ENCODE results near the gene NRAS. TPM values are rescaled to one million over a fixed set of nuclear protein-coding genes. Genes with fewer than 3 reads are reported as not detected.

Gene NRAS
- total and polyA plus RNA-seq, 5 donors from 2014 or later: 25.4 to 35.8 (median 29.7) TPM

GRCh38 chr1:114723457-114723856 lies 6.9 kb upstream of the NRAS start:
- no peak overlapping the region for H3K27ac ChIP-seq (ENCODE audit: insufficient read depth, low read length, poor library complexity, severe bottlenecking)
- Mint-ChIP-seq H3K27ac (no peak overlapping the region), H3K4me3 (no peak overlapping the region), H3K36me3 (peaks cover 67% of the 10 kb centered on the region), H3K27me3 (no peaks in the 10 kb centered on the region), H3K4me1 (peaks cover 0 to 22% (median 3%) of the 10 kb centered on the region in 4 donors), H3K9me3 (no peaks in the 10 kb centered on the region)
- DNase-seq (no peak), ATAC-seq (ENCODE audit: low read depth in 2 of 2) (no peak)
- H3K4me1 ChIP-seq (ENCODE audit: control insufficient read depth, insufficient read depth, low read length, poor library complexity, severe bottlenecking): no peaks in the 10 kb centered on the region
- peaks cover 99% of the 10 kb centered on the region for H3K36me3 ChIP-seq (ENCODE audit: control insufficient read depth, insufficient read depth, low read length)
- H3K4me3 ChIP-seq (ENCODE audit: low read depth, low read length): no peak overlapping the region
- H3K9me3 ChIP-seq (ENCODE audit: control insufficient read depth in 2 of 2, low read length in 2 of 2): no peaks in the 10 kb centered on the region
- no peaks in the 10 kb centered on the region for H3K27me3 ChIP-seq (ENCODE audit: control insufficient read depth, insufficient read depth, low read length)

- Histone ChIP-seq H3K27me3 (ENCODE audit: control insufficient read depth, insufficient read depth, low read length) (no peaks in the 10 kb centered on the region), H3K4me3 (ENCODE audit: low read depth, low read length) (no peak overlapping the region), H3K4me1 (ENCODE audit: control insufficient read depth, insufficient read depth, low read length, poor library complexity, severe bottlenecking) (peaks cover 12% of the 10 kb centered on the region), H3K27ac (ENCODE audit: insufficient read depth, low read length, poor library complexity, severe bottlenecking) (no peak overlapping the region), H3K9me3 (ENCODE audit: control insufficient read depth in 2 of 2, low read length in 2 of 2) (no peaks in the 10 kb centered on the region), H3K36me3 (ENCODE audit: control insufficient read depth, insufficient read depth, low read length) (peaks cover 80% of the 10 kb centered on the region)
- ATAC-seq (ENCODE audit: low read depth in 2 of 2): no peak
- Mint-ChIP-seq H3K36me3 (peaks cover 54% of the 10 kb centered on the region), H3K4me1 (peaks cover 14 to 34% (median 17%) of the 10 kb centered on the region in 4 donors), H3K9me3 (no peaks in the 10 kb centered on the region), H3K27me3 (no peaks in the 10 kb centered on the region), H3K4me3 (peak overlapping the region in 1 of 4 donors; percentile 34), H3K27ac (peak overlapping the region in 1 of 3 donors; percentile 61)
- DNase-seq: no peak
Measured at GRCh38 chr1:114720492-114720891, 3.9 kb upstream of the NRAS start.

DNA sequence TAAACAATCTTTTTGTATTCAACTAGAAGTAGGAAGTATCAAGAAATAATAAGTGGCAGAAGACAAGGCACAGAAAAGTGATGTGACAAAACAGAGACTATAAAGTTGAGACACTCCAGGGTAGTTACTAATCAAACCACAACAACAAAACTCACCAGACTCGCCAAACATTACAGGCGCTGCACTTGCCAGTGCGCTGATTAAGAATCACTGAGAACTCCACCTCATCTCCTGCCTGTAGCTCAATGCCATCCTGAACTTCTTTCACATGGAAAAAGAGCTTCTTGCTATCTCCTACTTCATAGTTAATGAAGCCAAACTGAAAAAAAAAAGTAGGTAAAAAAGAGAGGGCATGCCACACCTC lies 2.8 kb upstream of the NRAS start:
- peaks cover 16% of the 10 kb centered on the region for H3K4me1 ChIP-seq (ENCODE audit: control insufficient read depth, insufficient read depth, low read length, poor library complexity, severe bottlenecking)
- Mint-ChIP-seq H3K27me3 (no peaks in the 10 kb centered on the region), H3K36me3 (peaks cover 50% of the 10 kb centered on the region), H3K4me1 (peaks cover 15 to 32% (median 20%) of the 10 kb centered on the region in 4 donors), H3K9me3 (no peaks in the 10 kb centered on the region), H3K27ac (no peak overlapping the region), H3K4me3 (peak overlapping the region in 2 of 4 donors; percentile 61)
- no peak overlapping the region for H3K27ac ChIP-seq (ENCODE audit: insufficient read depth, low read length, poor library complexity, severe bottlenecking)
- no peaks in the 10 kb centered on the region for H3K27me3 ChIP-seq (ENCODE audit: control insufficient read depth, insufficient read depth, low read length)
- no peaks in the 10 kb centered on the region for H3K9me3 ChIP-seq (ENCODE audit: control insufficient read depth in 2 of 2, low read length in 2 of 2)
- no peak overlapping the region for H3K4me3 ChIP-seq (ENCODE audit: low read depth, low read length)
- DNase-seq (no peak), ATAC-seq (ENCODE audit: low read depth in 2 of 2) (no peak)
- peaks cover 69% of the 10 kb centered on the region for H3K36me3 ChIP-seq (ENCODE audit: control insufficient read depth, insufficient read depth, low read length)

DNA sequence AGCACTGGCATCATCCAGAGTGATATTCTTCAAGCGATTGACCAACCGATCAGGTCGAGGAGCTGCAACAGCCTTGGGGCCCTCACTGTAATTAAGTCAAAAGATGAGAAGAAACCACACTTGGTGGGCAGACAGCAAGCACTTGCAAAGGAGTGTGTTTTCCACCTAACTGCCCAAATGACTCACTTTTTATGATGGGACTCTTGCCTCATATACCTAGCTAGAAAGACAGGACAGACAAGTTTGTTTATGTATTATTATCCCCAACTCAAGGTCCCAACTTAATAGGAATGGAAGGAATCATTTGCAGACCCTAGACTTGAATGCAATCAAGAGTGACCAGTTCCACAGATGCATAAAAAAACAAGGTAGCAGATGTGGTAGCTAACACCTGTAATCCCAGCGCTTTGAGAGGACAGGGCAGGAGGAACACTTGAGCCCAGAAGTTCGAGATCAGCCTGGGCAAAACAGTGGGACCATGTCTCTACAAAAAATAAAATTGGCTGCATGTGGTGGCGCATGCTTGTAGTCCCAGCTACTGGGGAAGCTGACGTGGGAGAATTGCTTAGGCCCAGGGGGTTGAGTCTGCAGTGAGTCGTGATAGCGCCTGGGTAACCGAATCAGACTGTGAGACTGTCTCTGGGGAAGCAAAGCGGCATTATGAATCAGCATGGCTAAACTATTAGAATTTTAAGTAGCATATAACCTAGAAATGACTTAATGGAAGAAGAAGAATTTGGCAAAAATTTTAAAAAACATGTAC lies 2.3 kb upstream of the NRAS start:
- ATAC-seq (ENCODE audit: low read depth in 2 of 2) (no peak), DNase-seq (no peak)
- peak overlapping the region in 2 of 3 donors; percentile 15 to 99 for H3K27ac Mint-ChIP-seq
- H3K9me3 ChIP-seq (ENCODE audit: control insufficient read depth in 2 of 2, low read length in 2 of 2): no peaks in the 10 kb centered on the region
- peak overlapping the region in 2 of 4 donors; percentile 61 for H3K4me3 Mint-ChIP-seq
- peaks cover 16% of the 10 kb centered on the region for H3K4me1 ChIP-seq (ENCODE audit: control insufficient read depth, insufficient read depth, low read length, poor library complexity, severe bottlenecking)
- no peaks in the 10 kb centered on the region for H3K27me3 Mint-ChIP-seq
- no peaks in the 10 kb centered on the region for H3K9me3 Mint-ChIP-seq
- H3K27me3 ChIP-seq (ENCODE audit: control insufficient read depth, insufficient read depth, low read length): no peaks in the 10 kb centered on the region
- H3K36me3 Mint-ChIP-seq: peaks cover 46% of the 10 kb centered on the region
- no peak overlapping the region for H3K27ac ChIP-seq (ENCODE audit: insufficient read depth, low read length, poor library complexity, severe bottlenecking)
- peaks cover 17 to 30% (median 25%) of the 10 kb centered on the region in 4 donors for H3K4me1 Mint-ChIP-seq
- H3K36me3 ChIP-seq (ENCODE audit: control insufficient read depth, insufficient read depth, low read length): peaks cover 66% of the 10 kb centered on the region
- H3K4me3 ChIP-seq (ENCODE audit: low read depth, low read length): no peak overlapping the region

DNA sequence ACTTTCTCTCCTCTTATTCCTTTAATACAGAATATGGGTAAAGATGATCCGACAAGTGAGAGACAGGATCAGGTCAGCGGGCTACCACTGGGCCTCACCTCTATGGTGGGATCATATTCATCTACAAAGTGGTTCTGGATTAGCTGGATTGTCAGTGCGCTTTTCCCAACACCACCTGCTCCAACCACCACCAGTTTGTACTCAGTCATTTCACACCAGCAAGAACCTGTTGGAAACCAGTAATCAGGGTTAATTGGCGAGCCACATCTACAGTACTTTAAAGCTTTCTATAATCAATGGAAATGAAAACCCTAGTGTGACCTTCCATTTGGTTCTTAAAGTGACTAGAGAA lies 643 bp downstream of the NRAS start:
- Histone ChIP-seq H3K36me3 (ENCODE audit: control insufficient read depth, insufficient read depth, low read length) (peaks cover 63% of the 10 kb centered on the region), H3K4me1 (ENCODE audit: control insufficient read depth, insufficient read depth, low read length, poor library complexity, severe bottlenecking) (peaks cover 16% of the 10 kb centered on the region), H3K9me3 (ENCODE audit: control insufficient read depth in 2 of 2, low read length in 2 of 2) (no peaks in the 10 kb centered on the region), H3K4me3 (ENCODE audit: low read depth, low read length) (peak overlapping the region; percentile 95), H3K27ac (ENCODE audit: insufficient read depth, low read length, poor library complexity, severe bottlenecking) (peak overlapping the region; percentile 98), H3K27me3 (ENCODE audit: control insufficient read depth, insufficient read depth, low read length) (no peaks in the 10 kb centered on the region)
- Mint-ChIP-seq H3K27me3 (no peaks in the 10 kb centered on the region), H3K36me3 (peaks cover 30% of the 10 kb centered on the region), H3K4me3 (peak overlapping the region; percentile 91 to 99 (median 95)), H3K9me3 (no peaks in the 10 kb centered on the region), H3K4me1 (peaks cover 26 to 36% (median 27%) of the 10 kb centered on the region in 4 donors), H3K27ac (peak overlapping the region; percentile 90 to 99 (median 99))
- DNase-seq (no peak), ATAC-seq (ENCODE audit: low read depth in 2 of 2) (no peak)

GRCh38 chr1:114712977-114713376 lies 3.6 kb downstream of the NRAS start:
- Histone ChIP-seq H3K27me3 (ENCODE audit: control insufficient read depth, insufficient read depth, low read length) (no peaks in the 10 kb centered on the region), H3K27ac (ENCODE audit: insufficient read depth, low read length, poor library complexity, severe bottlenecking) (no peak overlapping the region), H3K9me3 (ENCODE audit: control insufficient read depth in 2 of 2, low read length in 2 of 2) (no peaks in the 10 kb centered on the region), H3K4me3 (ENCODE audit: low read depth, low read length) (no peak overlapping the region), H3K36me3 (ENCODE audit: control insufficient read depth, insufficient read depth, low read length) (peaks cover 57% of the 10 kb centered on the region), H3K4me1 (ENCODE audit: control insufficient read depth, insufficient read depth, low read length, poor library complexity, severe bottlenecking) (peaks cover 16% of the 10 kb centered on the region)
- H3K9me3 Mint-ChIP-seq: no peaks in the 10 kb centered on the region
- no peak overlapping the region for H3K4me3 Mint-ChIP-seq
- H3K4me1 Mint-ChIP-seq: peaks cover 22 to 36% (median 26%) of the 10 kb centered on the region in 4 donors
- H3K36me3 Mint-ChIP-seq: peaks cover 26% of the 10 kb centered on the region
- DNase-seq (no peak), ATAC-seq (ENCODE audit: low read depth in 2 of 2) (no peak)
- H3K27ac Mint-ChIP-seq: no peak overlapping the region
- no peaks in the 10 kb centered on the region for H3K27me3 Mint-ChIP-seq

DNA sequence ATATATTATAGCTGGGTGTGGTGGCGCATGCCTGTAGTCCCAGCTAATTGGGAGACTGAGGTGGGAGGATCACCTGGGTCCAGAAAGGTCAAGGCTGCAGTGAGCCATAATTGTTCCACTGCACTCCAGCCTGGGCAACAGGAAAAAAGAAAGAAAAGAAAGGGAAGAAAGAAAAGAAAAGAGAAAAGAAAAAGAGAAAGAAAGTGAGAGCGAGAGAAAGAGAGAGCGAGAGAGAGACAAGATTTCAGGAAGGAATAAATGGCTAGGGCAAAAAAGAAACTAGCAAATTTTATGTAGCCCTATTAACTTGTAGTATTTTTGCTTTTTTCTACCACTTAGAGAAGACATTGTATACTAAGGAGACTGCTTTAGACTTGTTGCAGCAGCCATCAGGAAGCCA lies 6.2 kb downstream of the NRAS start:
- Histone ChIP-seq H3K4me1 (ENCODE audit: control insufficient read depth, insufficient read depth, low read length, poor library complexity, severe bottlenecking) (peaks cover 3% of the 10 kb centered on the region), H3K27me3 (ENCODE audit: control insufficient read depth, insufficient read depth, low read length) (no peaks in the 10 kb centered on the region), H3K9me3 (ENCODE audit: control insufficient read depth in 2 of 2, low read length in 2 of 2) (no peaks in the 10 kb centered on the region), H3K27ac (ENCODE audit: insufficient read depth, low read length, poor library complexity, severe bottlenecking) (no peak overlapping the region), H3K4me3 (ENCODE audit: low read depth, low read length) (no peak overlapping the region), H3K36me3 (ENCODE audit: control insufficient read depth, insufficient read depth, low read length) (peaks cover 78% of the 10 kb centered on the region)
- Mint-ChIP-seq H3K36me3 (peaks cover 34% of the 10 kb centered on the region), H3K4me3 (peak overlapping the region in 1 of 4 donors; percentile 62), H3K27ac (peak overlapping the region in 1 of 3 donors; percentile 68), H3K4me1 (peaks cover 13 to 15% (median 14%) of the 10 kb centered on the region in 4 donors), H3K27me3 (no peaks in the 10 kb centered on the region), H3K9me3 (no peaks in the 10 kb centered on the region)
- ATAC-seq (ENCODE audit: low read depth in 2 of 2) (no peak), DNase-seq (no peak)

DNA sequence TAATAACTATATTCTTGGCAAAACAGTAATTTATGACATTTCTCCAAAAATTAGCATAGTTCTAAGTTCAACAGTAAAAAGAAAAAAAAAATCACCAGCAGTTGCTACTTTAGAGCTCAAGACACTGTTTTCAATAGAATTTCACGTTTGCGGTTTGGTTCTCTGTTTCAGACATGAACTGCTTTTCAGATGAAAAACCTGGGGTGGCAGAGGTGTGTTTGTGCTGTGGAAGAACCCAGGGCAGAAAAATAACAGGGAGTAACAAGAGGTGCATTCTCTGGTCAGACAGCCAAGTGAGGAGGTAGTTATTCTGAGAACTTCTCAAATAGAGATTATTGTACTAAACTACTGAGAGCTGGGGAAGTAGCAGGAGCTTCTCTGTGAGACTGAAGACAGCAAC lies 9.0 kb downstream of the NRAS start:
- Mint-ChIP-seq H3K4me3 (no peak overlapping the region), H3K27me3 (no peaks in the 10 kb centered on the region), H3K27ac (no peak overlapping the region), H3K9me3 (no peaks in the 10 kb centered on the region), H3K4me1 (peaks cover 0 to 8% (median 4%) of the 10 kb centered on the region in 4 donors), H3K36me3 (peaks cover 34% of the 10 kb centered on the region)
- Histone ChIP-seq H3K9me3 (ENCODE audit: control insufficient read depth in 2 of 2, low read length in 2 of 2) (no peaks in the 10 kb centered on the region), H3K27me3 (ENCODE audit: control insufficient read depth, insufficient read depth, low read length) (no peaks in the 10 kb centered on the region), H3K27ac (ENCODE audit: insufficient read depth, low read length, poor library complexity, severe bottlenecking) (no peak overlapping the region), H3K4me3 (ENCODE audit: low read depth, low read length) (no peak overlapping the region), H3K36me3 (ENCODE audit: control insufficient read depth, insufficient read depth, low read length) (peaks cover 67% of the 10 kb centered on the region), H3K4me1 (ENCODE audit: control insufficient read depth, insufficient read depth, low read length, poor library complexity, severe bottlenecking) (no peaks in the 10 kb centered on the region)
- DNase-seq (no peak), ATAC-seq (ENCODE audit: low read depth in 2 of 2) (no peak)

Measured in CD4-positive, CD25-positive, alpha-beta regulatory T cell (primary cell).